WTC11 (cell line): Measurements from ENCODE around the gene JSRP1. TPM values are rescaled to one million over a fixed set of nuclear protein-coding genes. Genes with fewer than 3 reads are reported as not detected.

Source experiments
- ATAC-seq: fragments of 200-7000 bp; cut with Tn5 transposase; 2 replicates; pipeline ENCODE4 v1.10.0; 2021; ENCODE audit warnings: mild to moderate bottlenecking, moderate library complexity
- CTCF ChIA-PET: fragments of 300-600 bp; sonication (Branson Sonifier 250); formaldehyde crosslinking; loops from one replicate; lab custom pipeline; 2021; ENCODE audit warnings: antibody characterized with exemption; lab: Charles Lee
- POLR2A ChIA-PET: fragments of 350-600 bp; sonication (Branson Sonifier 250); formaldehyde crosslinking; loops from one replicate; lab custom pipeline; 2021; ENCODE audit warnings: antibody characterized with exemption; lab: Charles Lee
- DNase-seq: peaks from one replicate; pipeline ENCODE4 v3.0.0; 2021; ENCODE audit warnings: low spot score
- H3K27ac Mint-ChIP-seq: 2 replicates; pipeline ENCODE4 v1.8.0; 2021; ENCODE audit warnings: mixed read lengths
- H3K27me3 Mint-ChIP-seq: 2 replicates; pipeline ENCODE4 v1.8.0; 2021; ENCODE audit warnings: low read depth, mild to moderate bottlenecking, moderate library complexity, mixed read lengths
- H3K36me3 Mint-ChIP-seq: 2 replicates; pipeline ENCODE4 v1.8.0; 2021; ENCODE audit warnings: mixed read lengths
- H3K4me1 Mint-ChIP-seq: 2 replicates; pipeline ENCODE4 v1.8.0; 2022; ENCODE audit warnings: mixed read lengths
- H3K4me3 Mint-ChIP-seq: 2 replicates; pipeline ENCODE4 v1.8.0; 2021; ENCODE audit warnings: mild to moderate bottlenecking, moderate library complexity, mixed read lengths
- H3K9me3 Mint-ChIP-seq: 2 replicates; pipeline ENCODE4 v1.8.0; 2021; ENCODE audit warnings: mixed read lengths
- ATF6 ChIP-seq: sonication (generic); formaldehyde crosslinking; IDR thresholded peaks from 2 replicates; pipeline ENCODE4 v1.8.1; 2023; ENCODE audit warnings: mild to moderate bottlenecking, missing genetic modification reagents
- CBFB ChIP-seq: sonication (generic); formaldehyde crosslinking; IDR thresholded peaks from 2 replicates; pipeline ENCODE4 v1.8.1; 2022; ENCODE audit warnings: mild to moderate bottlenecking, low read depth, missing genetic modification reagents
- CREM ChIP-seq: sonication (generic); formaldehyde crosslinking; IDR thresholded peaks from 2 replicates; pipeline ENCODE4 v1.8.1; 2022; ENCODE audit warnings: mild to moderate bottlenecking, missing genetic modification reagents, moderate library complexity
- E2F4 ChIP-seq: sonication (generic); formaldehyde crosslinking; IDR thresholded peaks from 2 replicates; pipeline ENCODE4 v1.8.1; 2022; ENCODE audit warnings: low read depth, mild to moderate bottlenecking, moderate library complexity, missing genetic modification reagents, borderline replicate concordance
- ELF4 ChIP-seq: sonication (generic); formaldehyde crosslinking; IDR thresholded peaks from 2 replicates; pipeline ENCODE4 v1.8.1; 2022; ENCODE audit warnings: low read depth, mild to moderate bottlenecking, moderate library complexity, missing genetic modification reagents
- ERG ChIP-seq: fragments of 250-450 bp; sonication (Bioruptor Pico); IDR thresholded peaks from 2 replicates; pipeline ENCODE4 v1.8.0; 2021; ENCODE audit warnings: mild to moderate bottlenecking
- FOXJ3 ChIP-seq: sonication (generic); formaldehyde crosslinking; IDR thresholded peaks from 2 replicates; pipeline ENCODE4 v1.9.0; 2021; ENCODE audit warnings: missing genetic modification reagents, mild to moderate bottlenecking, borderline replicate concordance
- GTF2I ChIP-seq: fragments of 250-450 bp; sonication (Bioruptor Pico); conservative IDR thresholded peaks from 2 replicates; pipeline ENCODE4 v1.4.0; 2021; ENCODE audit warnings: mild to moderate bottlenecking
- MYBL2 ChIP-seq: sonication (generic); formaldehyde crosslinking; IDR thresholded peaks from 2 replicates; pipeline ENCODE4 v1.8.1; 2023; ENCODE audit warnings: mild to moderate bottlenecking, moderate library complexity, missing genetic modification reagents
- NFE2L1 ChIP-seq: sonication (generic); formaldehyde crosslinking; IDR thresholded peaks from 2 replicates; pipeline ENCODE4 v1.8.1; 2023; ENCODE audit warnings: missing genetic modification reagents
- PRRX2 ChIP-seq: fragments of 250-450 bp; sonication (Bioruptor Pico); IDR thresholded peaks from 2 replicates; pipeline ENCODE4 v1.8.0; 2021; ENCODE audit warnings: mild to moderate bottlenecking
- RELA ChIP-seq: sonication (generic); formaldehyde crosslinking; IDR thresholded peaks from 2 replicates; pipeline ENCODE4 v1.8.1; 2022; ENCODE audit warnings: missing genetic modification reagents, mild to moderate bottlenecking, borderline replicate concordance
- SOX15 ChIP-seq: fragments of 250-450 bp; sonication (Bioruptor Pico); IDR thresholded peaks from 2 replicates; pipeline ENCODE4 v1.9.0; 2021; ENCODE audit warnings: mild to moderate bottlenecking
- SP1 ChIP-seq: sonication (generic); formaldehyde crosslinking; conservative IDR thresholded peaks from 2 replicates; pipeline ENCODE4 v1.8.1; 2022; ENCODE audit warnings: missing genetic modification reagents
- ZNF232 ChIP-seq: sonication (generic); formaldehyde crosslinking; IDR thresholded peaks from 2 replicates; pipeline ENCODE4 v1.8.0; 2022; ENCODE audit warnings: mild to moderate bottlenecking, missing genetic modification reagents
- ZNF317 ChIP-seq: sonication (generic); formaldehyde crosslinking; IDR thresholded peaks from 2 replicates; pipeline ENCODE4 v1.8.1; 2023; ENCODE audit warnings: low read depth, mild to moderate bottlenecking, moderate library complexity, missing genetic modification reagents, borderline replicate concordance
- ZNF512 ChIP-seq: sonication (generic); formaldehyde crosslinking; IDR thresholded peaks from 2 replicates; pipeline ENCODE4 v1.8.1; 2022; ENCODE audit warnings: missing genetic modification reagents, borderline replicate concordance
- ZSCAN18 ChIP-seq: fragments of 250-450 bp; sonication (Bioruptor Pico); IDR thresholded peaks from 2 replicates; pipeline ENCODE4 v2.1.2; 2022; ENCODE audit warnings: mild to moderate bottlenecking, moderate library complexity
- total RNA-seq: library from RNA; stranded (reverse); gene quantifications from 3 replicates; pipeline ENCODE4 v1.2.3, GENCODE V29; 2021

Gene JSRP1
- total RNA-seq, 1 experiment from 2014 or later: 0.33 TPM

- TF ChIP-seq ATF6 (CRISPR knock-in tag) (no peak), ZNF317 (CRISPR knock-in tag) (no peak), PRRX2 (CRISPR knock-in tag) (no peak), E2F4 (CRISPR knock-in tag) (no peak), ELF4 (CRISPR knock-in tag) (no peak), ZNF512 (CRISPR knock-in tag) (no peak), FOXJ3 (CRISPR knock-in tag) (no peak), SOX15 (CRISPR knock-in tag) (no peak)
- TF ChIP-seq, all 79 proteins: peak for 0
These were observed 27.8 kb downstream of the JSRP1 start (continued) for GRCh38 chr19:2228157-2229030.

GRCh38 chr19:2227415-2228156 is 28.6 kb downstream of the JSRP1 start:
- CTCF ChIA-PET: interaction anchor here (1.6 kb wide), 1 partner anchor 28 kb away, joined by 7 read pairs; no protein-coding TSS in a partner anchor
- DNase-seq (no peak), ATAC-seq (no peak)
- no peak overlapping the region for H3K27ac Mint-ChIP-seq
- H3K36me3 Mint-ChIP-seq: peaks cover 28% of the 10 kb centered on the region
- H3K9me3 Mint-ChIP-seq: no peaks in the 10 kb centered on the region
- H3K4me1 Mint-ChIP-seq: no peaks in the 10 kb centered on the region
- H3K27me3 Mint-ChIP-seq: no peaks in the 10 kb centered on the region
- POLR2A ChIA-PET: no interaction called here
- TF ChIP-seq ZNF317 (CRISPR knock-in tag): no peak
- no peak for TF ChIP-seq CBFB
- no peak for TF ChIP-seq ZSCAN18
- no peak for TF ChIP-seq MYBL2 (CRISPR knock-in tag)
- no peak for TF ChIP-seq SP1 (CRISPR knock-in tag)
- no peak for TF ChIP-seq ZNF232 (CRISPR knock-in tag)
- no peak for TF ChIP-seq ERG (CRISPR knock-in tag)
- TF ChIP-seq ELF4 (CRISPR knock-in tag): no peak
- TF ChIP-seq GTF2I: no peak
- no peak for TF ChIP-seq RELA (CRISPR knock-in tag)
- no peak for TF ChIP-seq CREM (CRISPR knock-in tag)
- no peak for TF ChIP-seq FOXJ3 (CRISPR knock-in tag)
- TF ChIP-seq NFE2L1 (CRISPR knock-in tag): no peak
- H3K4me3 Mint-ChIP-seq: no peak overlapping the region
